ENCODE measurements around the gene TOB2.

TOB2 gene, protein sequence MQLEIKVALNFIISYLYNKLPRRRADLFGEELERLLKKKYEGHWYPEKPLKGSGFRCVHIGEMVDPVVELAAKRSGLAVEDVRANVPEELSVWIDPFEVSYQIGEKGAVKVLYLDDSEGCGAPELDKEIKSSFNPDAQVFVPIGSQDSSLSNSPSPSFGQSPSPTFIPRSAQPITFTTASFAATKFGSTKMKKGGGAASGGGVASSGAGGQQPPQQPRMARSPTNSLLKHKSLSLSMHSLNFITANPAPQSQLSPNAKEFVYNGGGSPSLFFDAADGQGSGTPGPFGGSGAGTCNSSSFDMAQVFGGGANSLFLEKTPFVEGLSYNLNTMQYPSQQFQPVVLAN

DNA sequence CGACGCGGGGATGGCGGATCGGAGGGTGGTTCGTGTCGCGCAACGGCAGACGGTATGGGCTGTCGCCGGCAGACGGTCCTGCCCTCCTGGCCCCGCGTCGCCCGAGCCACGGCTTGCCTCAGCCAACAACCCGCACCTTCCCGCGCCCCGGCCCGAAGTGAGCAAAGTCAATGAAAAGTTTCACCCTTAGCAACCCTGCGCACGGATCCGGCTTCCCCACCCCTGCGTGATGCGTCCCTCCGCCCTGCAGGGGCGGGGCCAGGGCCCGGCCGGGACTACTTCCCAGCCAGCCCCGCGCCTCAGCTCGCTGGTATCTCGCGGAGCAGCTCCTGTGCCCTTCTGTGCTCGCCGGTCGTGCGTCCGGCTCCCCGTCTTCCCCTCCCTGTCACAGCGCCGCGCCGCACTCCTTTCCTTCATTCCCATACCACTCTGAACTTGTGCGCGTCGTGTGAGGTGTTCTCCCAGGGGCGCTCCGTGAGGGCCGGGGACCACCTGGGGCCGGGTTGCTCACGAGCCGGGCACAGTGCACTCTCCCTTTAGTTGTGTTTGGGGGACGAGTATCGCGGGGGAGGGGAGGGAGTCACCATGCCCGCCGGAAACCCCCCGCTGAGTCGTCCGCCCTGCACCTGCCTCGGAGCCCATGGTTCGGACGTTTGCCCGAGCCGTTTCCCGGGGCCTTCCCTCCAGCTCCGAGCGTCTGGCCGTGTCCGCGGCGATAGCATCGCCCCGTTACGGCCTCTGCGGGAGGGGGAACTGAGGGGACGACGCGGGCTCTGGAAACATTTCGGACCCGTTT lies at the start of gene TOB2:
TSS of gene TOB2 (minus strand) at position 163 of the 796 bp plus-strand sequence. CDS start 9,456 bp downstream, outside the sequence.
- peak; percentile 97 for DNase-seq (ENCODE audit: low spot score)

DNA sequence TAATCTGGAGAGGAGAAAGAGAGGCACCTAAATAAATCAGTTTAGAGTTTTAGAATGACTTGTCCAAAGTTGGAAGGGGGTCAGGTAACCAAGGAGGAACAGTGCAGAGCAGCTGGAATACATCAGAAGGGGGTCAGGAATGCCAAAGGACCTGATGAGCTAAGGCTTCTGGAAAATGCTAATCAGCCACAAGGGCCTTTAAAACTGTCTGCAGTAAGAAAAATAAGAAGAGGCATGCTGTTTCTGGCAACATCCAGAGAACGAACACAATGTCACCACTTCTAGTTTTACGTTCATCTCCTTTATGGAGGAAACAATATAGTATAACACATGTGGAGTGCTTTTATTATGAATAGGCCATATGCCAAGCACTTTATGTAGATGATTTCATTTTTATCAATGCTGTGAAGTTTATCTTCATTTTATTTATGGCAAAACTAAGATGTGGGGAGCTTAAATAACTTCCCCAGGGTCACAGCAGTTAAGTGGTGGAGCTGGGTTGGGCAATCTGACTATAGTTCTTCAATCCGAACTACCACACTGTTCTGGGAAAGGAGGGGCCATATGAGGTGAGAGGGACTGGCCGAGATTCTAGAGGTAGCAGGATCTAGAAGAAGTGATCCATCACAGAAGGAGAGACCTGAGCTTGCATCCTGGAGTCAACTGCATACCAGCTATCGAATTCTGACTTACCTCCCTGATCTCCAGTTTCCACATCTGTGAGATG lies 44.9 kb upstream of the TOB2 start:
- DNase-seq (ENCODE audit: low spot score): no peak

DNA sequence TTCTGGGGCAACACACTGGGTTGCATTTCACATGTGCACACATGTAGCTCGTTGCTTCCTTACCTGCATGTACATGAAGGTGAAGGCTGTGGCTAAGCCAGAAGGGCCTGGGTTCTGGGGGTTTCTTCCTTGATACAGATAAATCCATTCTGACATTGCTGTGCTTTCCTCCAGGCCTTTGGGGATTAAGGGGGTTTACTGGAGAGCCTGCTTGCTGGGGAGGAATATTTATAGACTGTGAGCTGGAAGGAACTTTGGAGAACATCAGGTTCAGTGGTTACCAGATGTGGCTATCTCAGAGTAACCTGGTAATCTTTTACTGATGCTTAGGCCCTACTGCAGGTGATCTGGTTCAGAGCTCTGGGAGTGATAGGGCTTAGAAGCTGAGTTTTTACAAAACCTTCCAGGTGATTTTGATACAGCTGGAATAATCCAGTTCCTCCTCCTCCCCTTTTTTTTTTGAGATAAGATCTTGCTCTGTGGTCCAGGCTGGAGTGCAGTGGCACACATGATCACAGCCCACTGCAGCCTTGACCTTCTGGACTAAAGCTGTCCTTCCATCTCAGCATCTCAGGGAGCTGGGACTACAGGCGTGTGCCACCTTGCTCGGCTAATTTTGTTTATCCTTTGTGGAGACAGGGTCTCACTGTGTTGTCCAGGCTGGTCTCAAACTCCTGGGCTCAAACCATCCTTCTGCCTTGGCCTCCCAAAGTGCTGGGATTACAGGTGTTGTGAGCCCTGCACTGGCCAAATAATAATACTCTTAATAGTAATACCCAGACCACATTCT lies 42.2 kb upstream of the TOB2 start:
- DNase-seq (ENCODE audit: low spot score): no peak

DNA sequence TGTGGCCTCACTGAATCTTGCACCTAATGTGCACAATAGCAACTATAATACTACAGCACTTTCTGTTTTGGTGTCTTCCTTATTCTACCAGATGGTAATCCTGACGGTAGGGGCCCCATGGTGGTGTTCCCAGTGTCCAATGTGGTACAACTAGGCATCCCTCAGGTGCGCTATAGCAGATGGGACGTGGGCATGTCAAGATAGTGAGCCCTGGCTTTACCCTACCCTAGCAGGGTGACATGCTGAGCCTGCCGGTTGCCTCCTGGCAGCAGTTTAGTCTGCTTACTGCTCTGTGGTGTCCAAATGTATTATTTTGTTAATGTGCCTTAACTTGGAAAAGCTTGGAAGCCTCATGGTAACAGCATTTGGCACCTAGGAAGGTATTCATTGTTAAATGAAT lies 41.5 kb upstream of the TOB2 start:
- no peak for DNase-seq (ENCODE audit: low spot score)

DNA sequence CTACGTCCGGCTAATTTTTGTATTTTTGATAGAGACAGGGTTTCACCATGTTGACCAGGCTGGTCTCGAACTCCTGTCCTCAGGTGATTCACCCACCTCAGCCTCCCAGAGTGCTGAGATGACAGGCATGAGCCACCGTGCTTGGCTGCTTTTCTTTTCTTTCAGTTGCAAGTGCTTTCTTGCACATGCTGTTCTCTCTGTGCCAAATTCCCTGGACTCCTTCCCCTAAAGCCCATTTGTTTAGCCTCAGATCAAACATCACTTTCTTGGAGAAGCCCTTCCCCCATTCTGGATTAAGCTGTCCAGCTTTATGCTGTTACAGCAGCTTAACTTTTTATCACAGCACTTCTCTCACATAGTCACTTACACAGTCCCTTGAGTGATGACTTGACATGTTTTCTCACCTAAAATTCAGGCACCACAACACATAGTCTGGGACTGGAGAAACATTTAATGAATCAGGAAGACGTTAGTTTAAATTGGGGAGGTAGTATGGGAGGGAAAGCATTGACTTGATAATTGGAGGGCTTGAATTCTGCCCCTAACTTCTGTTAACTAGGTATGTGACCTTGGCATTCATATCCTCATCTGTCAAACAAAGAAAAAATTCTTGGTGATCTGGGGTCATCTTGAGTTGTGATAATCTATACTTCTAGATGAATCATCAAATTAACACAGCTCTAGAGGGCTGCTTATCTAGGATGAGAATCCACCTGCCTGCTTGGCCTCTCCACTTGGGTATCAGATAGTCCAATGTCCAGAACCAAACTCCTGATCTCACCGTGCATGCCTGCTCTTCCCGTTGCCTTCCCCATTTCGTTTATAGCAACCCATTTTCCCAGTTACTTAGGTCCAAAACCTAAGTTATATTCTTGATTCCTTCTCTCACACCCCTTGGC lies 40.7 kb upstream of the TOB2 start:
- no peak for DNase-seq (ENCODE audit: low spot score)

DNA sequence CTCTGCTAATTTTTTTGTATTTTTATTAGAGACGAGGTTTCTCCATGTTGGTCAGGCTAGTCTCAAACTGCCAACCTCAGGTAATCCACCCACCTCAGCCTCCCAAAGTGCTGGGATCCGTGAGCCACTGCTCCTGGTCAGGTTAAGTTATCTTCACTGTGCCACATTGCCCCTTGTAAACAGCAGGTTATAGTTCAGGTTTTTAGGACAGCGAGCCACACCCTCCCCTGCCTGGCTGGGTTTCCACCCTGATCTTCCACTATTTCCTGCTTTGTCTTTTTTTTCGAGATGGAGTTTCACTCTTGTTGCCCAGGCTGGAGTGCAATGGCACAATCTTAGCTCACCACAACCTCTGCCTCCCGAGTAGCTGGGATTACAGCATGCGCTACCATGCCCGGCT lies 38.4 kb upstream of the TOB2 start:
- DNase-seq (ENCODE audit: low spot score): no peak

DNA sequence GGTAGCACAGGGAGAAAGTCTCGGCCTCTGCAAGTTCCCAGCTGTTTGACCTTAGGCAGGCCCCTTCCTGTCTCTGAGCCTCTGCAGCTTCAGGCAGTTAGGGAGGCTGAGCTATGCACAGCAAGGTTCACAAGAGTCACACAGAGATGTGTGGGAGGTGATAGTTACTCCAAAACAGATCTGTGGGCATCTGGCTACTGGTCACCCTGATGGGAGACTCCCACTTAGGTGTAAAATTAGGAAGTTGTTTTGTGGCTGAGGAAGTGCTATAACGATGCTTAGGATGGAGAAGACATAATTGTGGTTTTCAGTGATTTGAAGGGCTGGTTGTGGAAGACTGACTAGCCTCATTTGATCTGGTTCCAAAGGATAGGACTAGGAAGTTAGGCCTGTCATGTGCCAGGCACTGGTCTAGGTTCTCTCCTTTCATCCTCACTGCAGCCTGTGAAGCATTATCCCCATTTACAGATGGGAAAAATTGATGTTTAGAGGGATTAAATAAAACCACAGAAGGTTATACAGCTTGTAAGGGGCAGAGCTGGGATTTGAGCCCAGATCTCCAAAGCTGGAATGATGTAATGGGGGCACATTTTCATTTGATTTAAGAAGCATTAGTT lies 35.8 kb upstream of the TOB2 start:
- peak; percentile 20 for DNase-seq (ENCODE audit: low spot score)

DNA sequence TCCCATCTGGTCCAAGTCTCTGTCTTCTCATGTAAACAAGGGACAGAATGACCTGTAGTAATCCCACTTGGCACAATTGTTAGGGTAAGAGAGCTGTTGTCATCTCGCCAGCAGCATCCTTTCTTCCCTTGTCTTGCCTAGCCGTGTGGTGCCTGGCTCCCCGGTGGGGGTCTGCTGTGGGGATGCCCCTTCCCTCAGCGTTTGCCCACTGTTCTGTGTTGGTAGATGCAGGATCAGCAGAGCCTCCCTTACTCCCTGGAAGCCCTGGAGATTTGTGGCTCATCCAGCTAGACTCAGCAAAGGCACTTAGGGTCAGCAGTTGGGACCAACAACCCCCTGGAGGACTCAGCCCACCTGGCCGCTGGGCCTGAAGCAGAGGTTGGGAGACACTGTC lies 35.3 kb upstream of the TOB2 start:
- DNase-seq (ENCODE audit: low spot score): no peak

DNA sequence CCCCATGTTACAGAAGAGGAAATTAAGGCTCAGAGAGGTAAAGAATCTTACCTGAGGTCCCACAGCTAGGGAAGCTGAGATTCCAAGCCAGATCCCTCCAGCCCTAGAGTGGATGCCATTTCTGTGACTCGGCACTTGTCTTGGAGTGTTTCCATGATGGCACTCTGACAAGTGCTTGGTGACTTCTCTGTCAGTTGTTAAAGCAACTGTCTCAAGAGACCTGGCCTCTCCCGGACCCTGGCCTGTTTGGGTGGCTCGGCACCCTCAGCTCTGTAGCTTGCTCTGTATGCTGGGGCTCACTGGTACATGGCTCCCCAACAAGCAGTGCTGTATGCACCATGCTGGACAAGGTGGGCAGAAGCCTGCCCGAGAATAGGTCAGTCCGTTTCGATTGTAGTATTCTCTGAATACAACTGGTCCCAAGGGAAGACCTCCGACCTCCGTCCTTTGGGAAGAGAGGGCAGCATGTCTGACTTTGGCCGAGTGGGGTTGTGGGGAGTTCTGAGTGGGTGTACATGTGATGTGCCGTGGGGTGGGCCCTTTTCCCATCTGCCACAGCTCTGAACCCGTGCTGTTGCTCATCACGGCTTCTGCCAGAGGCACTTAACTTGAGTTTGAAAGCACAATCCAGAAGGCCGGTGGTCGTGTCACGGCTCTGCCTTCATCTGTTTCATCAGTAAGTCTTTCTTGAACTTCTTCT lies 34.7 kb upstream of the TOB2 start:
- peak; percentile 42 for DNase-seq (ENCODE audit: low spot score)

DNA sequence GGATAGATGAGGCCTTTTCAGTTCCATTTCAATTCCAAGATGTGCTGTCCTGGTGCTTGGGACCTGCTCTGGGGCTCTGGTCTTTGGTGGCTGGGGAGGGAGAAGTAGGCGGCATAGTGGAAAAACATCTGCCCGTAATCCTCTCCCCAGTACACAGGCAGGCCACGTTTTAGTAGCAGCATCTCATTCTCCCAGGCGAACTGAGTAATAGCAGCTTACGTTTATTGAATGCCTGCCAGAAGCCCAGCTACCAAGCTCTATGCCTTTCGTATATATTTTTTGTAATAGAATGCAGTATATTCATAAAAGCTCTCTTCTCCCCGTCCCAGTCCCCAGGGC lies 33.8 kb upstream of the TOB2 start:
- no peak for DNase-seq (ENCODE audit: low spot score)

DNA sequence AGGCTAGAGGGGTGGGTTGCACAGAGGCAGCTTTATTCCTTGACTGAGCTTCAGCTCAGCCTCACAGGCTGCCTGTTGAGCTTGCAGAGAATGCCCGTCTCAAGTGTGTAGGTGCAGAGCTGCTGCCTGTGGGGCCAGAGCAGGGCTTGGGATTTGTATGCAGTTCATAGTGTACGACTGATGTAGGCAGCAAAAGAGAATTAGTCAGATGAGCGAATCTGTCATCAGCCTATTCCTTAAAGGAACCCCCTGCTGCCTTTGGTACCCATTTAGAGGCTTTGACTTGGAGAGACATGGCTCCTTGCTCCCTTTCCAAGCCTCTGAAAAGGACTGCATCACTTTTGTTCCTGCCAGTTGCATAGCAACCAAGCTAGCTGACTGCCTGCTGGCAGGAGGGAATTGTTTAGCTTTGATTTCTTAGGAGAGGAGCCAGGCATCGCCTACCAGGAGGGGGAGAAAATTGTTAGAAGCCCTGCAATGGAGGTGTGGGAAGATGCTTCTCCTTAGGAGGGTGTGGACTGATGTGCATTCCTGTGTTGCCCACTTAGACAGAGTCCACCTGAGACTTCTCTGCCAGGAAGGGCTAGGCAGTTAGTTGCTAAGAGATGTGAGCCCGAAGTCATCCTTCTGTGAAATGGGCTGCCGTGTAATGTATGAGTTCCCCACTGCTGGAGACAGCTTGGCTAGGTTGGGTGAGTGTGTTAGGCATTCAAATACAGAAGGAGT lies 33.2 kb upstream of the TOB2 start:
- peak; percentile 33 for DNase-seq (ENCODE audit: low spot score)

DNA sequence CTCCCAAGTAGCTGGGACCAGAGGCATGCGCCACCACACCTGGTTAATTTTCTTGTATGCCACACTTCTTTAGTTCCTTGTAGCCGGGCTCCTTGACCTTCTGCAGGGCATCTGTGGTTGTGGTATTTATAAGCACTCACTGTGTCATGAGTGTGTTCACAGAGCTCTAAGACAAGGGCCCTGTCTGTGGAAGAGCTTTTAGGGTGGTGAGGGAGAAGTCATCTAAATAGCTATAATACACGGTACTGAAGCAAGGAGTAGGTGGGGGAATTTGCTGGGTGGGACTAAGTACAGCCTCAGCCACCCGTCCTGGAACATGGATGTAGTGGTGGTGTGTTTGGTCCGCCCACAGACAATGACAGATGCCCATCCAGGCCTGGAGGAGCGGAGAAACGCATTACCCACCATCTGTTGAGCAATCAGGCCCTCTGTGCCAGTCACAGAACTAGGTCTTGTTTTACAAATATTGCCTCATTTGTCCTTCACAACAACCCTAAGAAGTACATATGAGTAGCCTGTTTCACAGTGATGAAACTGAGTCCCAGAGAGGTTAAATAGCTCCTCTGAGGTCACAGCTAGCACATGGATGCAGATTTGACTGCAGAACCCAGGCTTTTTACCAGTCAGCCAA lies 32.4 kb upstream of the TOB2 start:
- DNase-seq (ENCODE audit: low spot score): peak; percentile 38

DNA sequence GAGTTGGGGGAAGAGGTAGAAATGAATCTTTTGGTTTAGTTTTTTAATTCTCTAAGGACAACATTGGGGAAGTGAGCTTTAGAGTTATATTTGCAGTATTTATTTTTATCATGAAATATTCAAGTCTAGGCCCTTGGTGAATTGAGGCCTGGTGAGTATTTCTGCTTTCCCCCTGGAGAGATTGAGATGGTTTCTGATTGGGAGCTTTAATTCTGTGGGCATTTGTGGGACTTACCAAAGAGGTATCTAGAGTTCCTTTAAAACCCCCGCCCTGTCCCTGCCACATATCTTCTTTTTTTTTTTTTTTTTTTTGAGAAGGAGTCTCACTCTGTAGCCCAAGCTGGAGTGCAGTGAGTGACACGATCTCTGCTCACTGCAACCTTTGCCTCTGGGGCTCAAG lies 31.9 kb upstream of the TOB2 start:
- no peak for DNase-seq (ENCODE audit: low spot score)

DNA sequence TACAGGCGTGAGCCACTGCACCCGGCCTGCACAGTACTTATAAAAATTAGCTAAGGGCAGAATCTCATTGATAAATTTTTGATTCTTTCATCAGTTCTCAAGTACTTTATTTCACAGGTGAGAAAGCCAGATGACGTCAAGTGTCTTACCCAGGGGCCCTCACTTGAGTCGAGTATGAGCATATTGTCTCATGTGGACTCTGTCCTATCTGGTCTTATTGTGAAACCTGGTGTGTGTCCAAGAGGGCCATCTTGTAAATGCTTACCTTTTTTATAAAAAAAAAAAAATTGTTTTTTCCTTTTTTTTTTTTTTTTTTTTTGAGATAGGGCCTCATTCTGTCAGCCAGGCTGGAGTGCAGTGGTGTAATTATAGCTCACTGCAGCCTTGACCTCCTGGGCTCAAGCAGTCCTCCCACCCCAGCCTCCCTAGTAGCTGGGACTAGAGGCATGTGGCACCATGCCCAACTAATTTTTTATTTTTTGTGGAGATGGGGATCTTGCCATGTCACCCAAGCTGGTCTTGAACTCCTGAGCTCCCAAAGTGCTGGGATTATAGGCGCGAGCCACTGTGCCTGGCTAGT lies 28.4 kb upstream of the TOB2 start:
- no peak for DNase-seq (ENCODE audit: low spot score)

DNA sequence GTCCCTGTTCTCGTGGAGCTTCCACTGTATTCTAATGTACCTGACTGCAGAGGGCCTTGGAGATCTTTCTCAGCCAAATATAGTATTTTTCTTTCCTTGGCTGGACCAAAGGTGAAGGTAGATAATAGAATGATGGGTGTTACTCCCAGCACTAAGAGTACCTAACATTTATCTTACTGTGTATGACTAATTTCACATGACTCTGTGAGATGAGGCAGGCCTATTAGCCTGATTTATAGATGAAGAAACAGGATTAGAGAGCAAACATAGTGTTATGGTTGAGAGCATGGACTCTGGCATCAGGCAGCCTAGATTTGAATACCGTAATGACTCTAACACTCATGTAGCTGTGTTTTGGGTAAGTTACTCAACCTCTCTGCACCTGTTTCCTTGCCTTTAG lies 25.0 kb upstream of the TOB2 start:
- no peak for DNase-seq (ENCODE audit: low spot score)

DNA sequence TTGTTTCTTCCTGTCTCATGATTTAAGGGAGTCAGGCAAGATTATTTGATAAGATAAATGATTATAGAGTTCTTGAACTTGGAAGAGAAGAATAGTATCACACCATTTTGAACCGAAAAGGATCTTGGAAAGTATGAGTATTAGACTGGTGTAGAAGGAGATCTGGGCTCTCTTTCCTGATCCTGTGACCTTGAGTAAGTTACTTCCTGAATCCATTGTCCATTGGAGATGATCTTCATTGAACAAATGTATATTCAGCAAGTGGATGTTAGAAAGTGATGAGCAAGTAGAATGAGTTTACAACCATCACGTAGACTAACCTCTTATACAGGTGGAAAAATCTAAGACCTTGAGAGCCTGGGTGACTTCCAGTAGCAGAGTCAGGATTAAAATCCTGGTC lies 24.3 kb upstream of the TOB2 start:
- DNase-seq (ENCODE audit: low spot score): no peak

DNA sequence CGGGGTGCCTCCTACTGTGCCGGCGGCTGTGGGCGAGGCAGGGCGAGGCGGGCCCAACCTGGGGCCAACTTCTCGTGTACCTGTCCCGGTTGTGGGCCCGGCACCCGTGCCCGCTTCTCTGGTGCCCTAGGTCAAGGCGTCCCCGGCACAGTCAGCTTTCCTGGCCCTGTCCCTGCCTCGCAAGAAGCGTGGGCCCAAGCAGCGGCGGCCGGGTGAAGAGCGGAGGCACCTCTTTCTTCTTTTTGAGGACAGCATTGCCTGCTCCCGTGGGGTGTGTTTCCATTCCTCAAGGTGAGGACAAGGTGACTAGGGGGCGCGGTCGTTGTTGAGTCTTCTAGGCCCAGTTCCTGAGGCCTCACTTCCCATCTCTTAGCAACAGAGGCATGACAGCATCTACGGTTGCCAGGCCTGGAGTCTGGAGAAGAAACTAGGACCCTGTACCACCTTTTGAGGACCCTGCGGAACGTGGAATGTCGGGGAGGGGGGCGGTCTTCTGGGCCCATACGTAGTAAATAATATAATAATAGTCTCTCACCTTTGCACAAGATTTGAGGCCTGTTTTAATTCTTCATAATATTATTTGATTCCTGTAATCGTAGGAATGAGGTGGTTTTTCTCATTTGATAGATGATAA lies 22.7 kb upstream of the TOB2 start:
- no peak for DNase-seq (ENCODE audit: low spot score)
